ENCODE data around the gene ABCC4. TPM values are rescaled to one million over a fixed set of nuclear protein-coding genes. Genes with fewer than 3 reads are reported as not detected.

The ABCC4 gene
- total RNA-seq, 1 experiment from 2014 or later, result 26.3 TPM

GRCh38 chr13:95207769-95208366, 93.4 kb downstream of the ABCC4 start:
- intact Hi-C loops (cut with micrococcal nuclease), result no loop called here
- H3K4me1 ChIP-seq (ENCODE audit: control insufficient read depth in 1 of 2, insufficient read depth in 2 of 2, low read length in 2 of 2), result no peaks in the 10 kb centered on the region
- no peak for DNase-seq (ENCODE audit: low read depth, low spot score)
- POLR2A ChIA-PET, result no interaction called here
- H3K4me3 ChIP-seq (replicated peaks in 1 of 2; ENCODE audit: low read depth in 1 of 2, low read length in 2 of 2), result no peak overlapping the region
- no peak overlapping the region for H3K9ac ChIP-seq (ENCODE audit: low read length)
- no peak overlapping the region for H3K27ac ChIP-seq (ENCODE audit: low read depth, low read length)
- TF ChIP-seq SIN3A (IDR thresholded peaks at IDR 0.05; ENCODE audit: low read depth) (no peak), EZH2phosphoT487 (IDR thresholded peaks at IDR 0.05; ENCODE audit: borderline replicate concordance) (no peak), ELF1 (IDR thresholded peaks at IDR 0.05; ENCODE audit: borderline replicate concordance, low read depth) (no peak), POLR2AphosphoS5 (IDR thresholded peaks at IDR 0.05; ENCODE audit: low read depth, low read length) (no peak)
- peaks cover 3% of the 10 kb centered on the region; the same call in 1 of the 2 replicates for H3K79me2 ChIP-seq (ENCODE audit: insufficient read depth, low read length)
- H4K20me1 ChIP-seq (ENCODE audit: insufficient read depth), result no peaks in the 10 kb centered on the region
- H3K4me2 ChIP-seq (ENCODE audit: low read length), result no peak overlapping the region
- no peak overlapping the region for H2AFZ ChIP-seq (ENCODE audit: low read depth, low read length, poor library complexity, severe bottlenecking)
- BruUV-seq (replicated peaks), result no TSS peak
- RAD21 ChIA-PET (ENCODE audit: low non-redundant PET in 1 of 2, low total read pairs in 2 of 2, uncharacterized antibody in 2 of 2, unreplicated experiment in 2 of 2), result no interaction called here
- no peak for ATAC-seq
- peaks cover 0 to 17% of the 10 kb centered on the region in 2 experiments; a peak in 2 of 4 replicates for H3K36me3 ChIP-seq (ENCODE audit: control insufficient read depth in 1 of 2, insufficient read depth in 2 of 2, low read length in 2 of 2)
- CTCF ChIA-PET, result interaction anchor here (0.6 to 0.8 kb wide), 2 partner anchors 18 to 174 kb away, joined by 3 read pairs; no protein-coding TSS in a partner anchor
- no peaks in the 10 kb centered on the region for H3K27me3 ChIP-seq (ENCODE audit: insufficient read depth, low read length)
- no peaks in the 10 kb centered on the region for H3K9me2 ChIP-seq (ENCODE audit: insufficient read depth)
- no peaks in the 10 kb centered on the region for H3K9me3 ChIP-seq (ENCODE audit: control insufficient read depth in 1 of 2, insufficient read depth in 1 of 2, low read depth in 1 of 2, low read length in 2 of 2)

GRCh38 chr13:95206116-95206515, 95.1 kb downstream of the ABCC4 start:
- Histone ChIP-seq H3K9me3 (ENCODE audit: control insufficient read depth in 1 of 2, insufficient read depth in 1 of 2, low read depth in 1 of 2, low read length in 2 of 2) (no peaks in the 10 kb centered on the region), H3K4me1 (ENCODE audit: control insufficient read depth in 1 of 2, insufficient read depth in 2 of 2, low read length in 2 of 2) (no peaks in the 10 kb centered on the region), H3K36me3 (ENCODE audit: control insufficient read depth in 1 of 2, insufficient read depth in 2 of 2, low read length in 2 of 2) (peaks cover 0 to 17% of the 10 kb centered on the region in 2 experiments; a peak in 3 of 4 replicates), H3K9ac (ENCODE audit: low read length) (no peak overlapping the region), H3K9me2 (ENCODE audit: insufficient read depth) (no peaks in the 10 kb centered on the region), H3K27ac (ENCODE audit: low read depth, low read length) (no peak overlapping the region), H4K20me1 (ENCODE audit: insufficient read depth) (no peaks in the 10 kb centered on the region), H3K4me3 (replicated peaks in 1 of 2; ENCODE audit: low read depth in 1 of 2, low read length in 2 of 2) (no peak overlapping the region), H3K27me3 (ENCODE audit: insufficient read depth, low read length) (no peaks in the 10 kb centered on the region), H2AFZ (ENCODE audit: low read depth, low read length, poor library complexity, severe bottlenecking) (no peak overlapping the region), H3K79me2 (ENCODE audit: insufficient read depth, low read length) (peaks cover under 1% of the 10 kb centered on the region; the same call in 1 of the 2 replicates), H3K4me2 (ENCODE audit: low read length) (no peak overlapping the region)
- ATAC-seq (no peak), DNase-seq (ENCODE audit: low read depth, low spot score) (no peak)
- RAD21 ChIA-PET (ENCODE audit: low non-redundant PET in 1 of 2, low total read pairs in 2 of 2, uncharacterized antibody in 2 of 2, unreplicated experiment in 2 of 2), result no interaction called here
- CTCF ChIA-PET, result interaction anchor here (1.0 kb wide), 1 partner anchor 13 kb away, joined by 4 read pairs; no protein-coding TSS in a partner anchor
- no TSS peak for BruUV-seq (replicated peaks)
- intact Hi-C loops (cut with micrococcal nuclease), result no loop called here
- POLR2A ChIA-PET, result no interaction called here
- TF ChIP-seq JUND (IDR thresholded peaks at IDR 0.05), result no peak
- TF ChIP-seq, protein P1, sequence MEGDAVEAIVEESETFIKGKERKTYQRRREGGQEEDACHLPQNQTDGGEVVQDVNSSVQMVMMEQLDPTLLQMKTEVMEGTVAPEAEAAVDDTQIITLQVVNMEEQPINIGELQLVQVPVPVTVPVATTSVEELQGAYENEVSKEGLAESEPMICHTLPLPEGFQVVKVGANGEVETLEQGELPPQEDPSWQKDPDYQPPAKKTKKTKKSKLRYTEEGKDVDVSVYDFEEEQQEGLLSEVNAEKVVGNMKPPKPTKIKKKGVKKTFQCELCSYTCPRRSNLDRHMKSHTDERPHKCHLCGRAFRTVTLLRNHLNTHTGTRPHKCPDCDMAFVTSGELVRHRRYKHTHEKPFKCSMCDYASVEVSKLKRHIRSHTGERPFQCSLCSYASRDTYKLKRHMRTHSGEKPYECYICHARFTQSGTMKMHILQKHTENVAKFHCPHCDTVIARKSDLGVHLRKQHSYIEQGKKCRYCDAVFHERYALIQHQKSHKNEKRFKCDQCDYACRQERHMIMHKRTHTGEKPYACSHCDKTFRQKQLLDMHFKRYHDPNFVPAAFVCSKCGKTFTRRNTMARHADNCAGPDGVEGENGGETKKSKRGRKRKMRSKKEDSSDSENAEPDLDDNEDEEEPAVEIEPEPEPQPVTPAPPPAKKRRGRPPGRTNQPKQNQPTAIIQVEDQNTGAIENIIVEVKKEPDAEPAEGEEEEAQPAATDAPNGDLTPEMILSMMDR (IDR thresholded peaks at IDR 0.05 in 2 of 3, conservative IDR thresholded peaks at IDR 0.05 in 1 of 3; ENCODE audit: borderline replicate concordance in 1 of 3, insufficient read depth in 1 of 3, low read depth in 2 of 3, low read length in 2 of 3), result no peak
- TF ChIP-seq RAD21 (IDR thresholded peaks at IDR 0.05; ENCODE audit: low read depth), result no peak
- no peak for TF ChIP-seq ELF1 (IDR thresholded peaks at IDR 0.05; ENCODE audit: borderline replicate concordance, low read depth)
- TF ChIP-seq, protein P2, sequence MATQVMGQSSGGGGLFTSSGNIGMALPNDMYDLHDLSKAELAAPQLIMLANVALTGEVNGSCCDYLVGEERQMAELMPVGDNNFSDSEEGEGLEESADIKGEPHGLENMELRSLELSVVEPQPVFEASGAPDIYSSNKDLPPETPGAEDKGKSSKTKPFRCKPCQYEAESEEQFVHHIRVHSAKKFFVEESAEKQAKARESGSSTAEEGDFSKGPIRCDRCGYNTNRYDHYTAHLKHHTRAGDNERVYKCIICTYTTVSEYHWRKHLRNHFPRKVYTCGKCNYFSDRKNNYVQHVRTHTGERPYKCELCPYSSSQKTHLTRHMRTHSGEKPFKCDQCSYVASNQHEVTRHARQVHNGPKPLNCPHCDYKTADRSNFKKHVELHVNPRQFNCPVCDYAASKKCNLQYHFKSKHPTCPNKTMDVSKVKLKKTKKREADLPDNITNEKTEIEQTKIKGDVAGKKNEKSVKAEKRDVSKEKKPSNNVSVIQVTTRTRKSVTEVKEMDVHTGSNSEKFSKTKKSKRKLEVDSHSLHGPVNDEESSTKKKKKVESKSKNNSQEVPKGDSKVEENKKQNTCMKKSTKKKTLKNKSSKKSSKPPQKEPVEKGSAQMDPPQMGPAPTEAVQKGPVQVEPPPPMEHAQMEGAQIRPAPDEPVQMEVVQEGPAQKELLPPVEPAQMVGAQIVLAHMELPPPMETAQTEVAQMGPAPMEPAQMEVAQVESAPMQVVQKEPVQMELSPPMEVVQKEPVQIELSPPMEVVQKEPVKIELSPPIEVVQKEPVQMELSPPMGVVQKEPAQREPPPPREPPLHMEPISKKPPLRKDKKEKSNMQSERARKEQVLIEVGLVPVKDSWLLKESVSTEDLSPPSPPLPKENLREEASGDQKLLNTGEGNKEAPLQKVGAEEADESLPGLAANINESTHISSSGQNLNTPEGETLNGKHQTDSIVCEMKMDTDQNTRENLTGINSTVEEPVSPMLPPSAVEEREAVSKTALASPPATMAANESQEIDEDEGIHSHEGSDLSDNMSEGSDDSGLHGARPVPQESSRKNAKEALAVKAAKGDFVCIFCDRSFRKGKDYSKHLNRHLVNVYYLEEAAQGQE (IDR thresholded peaks at IDR 0.05; ENCODE audit: low read depth), result no peak
- no peak for TF ChIP-seq ZBTB33 (IDR thresholded peaks at IDR 0.05; ENCODE audit: extremely low read depth, insufficient replicate concordance, low read length)
- no peak for TF ChIP-seq SRF (IDR thresholded peaks at IDR 0.05; ENCODE audit: low read depth)
- TF ChIP-seq ATF3 (IDR thresholded peaks at IDR 0.05), result no peak
